HFFc6 (cell line): ENCODE results near the gene OR1J1. TPM values are rescaled to one million over a fixed set of nuclear protein-coding genes. Genes with fewer than 3 reads are reported as not detected.

Source experiments
- DNase-seq: peaks from one replicate; pipeline ENCODE4 v3.0.0-alpha.2; 2018
- H3K27ac Mint-ChIP-seq: 2 replicates; pipeline ENCODE4 v1.8.0; 2020; ENCODE audit warnings: mild to moderate bottlenecking, mixed read lengths
- H3K27me3 Mint-ChIP-seq: 2 replicates; pipeline ENCODE4 v1.8.0; 2021; ENCODE audit warnings: mild to moderate bottlenecking, moderate library complexity, mixed read lengths; ENCODE audit not compliant: insufficient read depth
- H3K36me3 Mint-ChIP-seq: 2 replicates; pipeline ENCODE4 v1.8.0; 2021; ENCODE audit warnings: low read depth, mixed read lengths
- H3K4me1 Mint-ChIP-seq: 2 replicates; pipeline ENCODE4 v1.8.0; 2020; ENCODE audit warnings: low read depth, mixed read lengths
- H3K4me3 Mint-ChIP-seq: 2 replicates; pipeline ENCODE4 v1.8.0; 2020; ENCODE audit warnings: mild to moderate bottlenecking, moderate library complexity, mixed read lengths
- H3K9me3 Mint-ChIP-seq: 2 replicates; pipeline ENCODE4 v1.8.0; 2020; ENCODE audit warnings: mild to moderate bottlenecking, mixed read lengths
- CTCF ChIP-seq: fragments of 200-600 bp; sonication (generic); IDR thresholded peaks from 2 replicates; pipeline ENCODE4 v1.5.0; 2021; ENCODE audit warnings: antibody characterized with exemption, mild to moderate bottlenecking
- long read RNA-seq: library from polyadenylated mRNA; unstranded; transcript quantifications from one replicate; pipeline ENCODE4 v2.0.0, GENCODE V29; 2019
- total RNA-seq, 6 experiments: library from RNA; stranded (reverse); fragmentation: NEBNext Ultra II Directional; extraction: Animal tissue kit (Norgen Biotek cat#: 25700); gene quantifications; 2 replicates in 1 of 6; 3 replicates in 5 of 6; pipeline ENCODE4 v1.2.3, GENCODE V29; 2021

OR1J1 gene
- not detected for total RNA-seq
- long read RNA-seq = 0 reads

GRCh38 chr9:122477826-122478225 lies at the start of gene OR1J1:
OR1J1 (minus strand) TSS chr9:122477926; CDS start chr9:122477926, 0 bp downstream.
- Mint-ChIP-seq H3K4me1 (no peaks in the 10 kb centered on the region), H3K27me3 (peaks cover 13% of the 10 kb centered on the region), H3K36me3 (no peaks in the 10 kb centered on the region), H3K27ac (no peak within 1 kb of the TSS), H3K9me3 (no peaks in the 10 kb centered on the region), H3K4me3 (no peak within 1 kb of the TSS)
- DNase-seq = no peak
- no peak for TF ChIP-seq CTCF

- Mint-ChIP-seq H3K4me3 (no peak within 1 kb of the TSS), H3K36me3 (no peaks in the 10 kb centered on the region), H3K9me3 (no peaks in the 10 kb centered on the region), H3K27me3 (peaks cover 15% of the 10 kb centered on the region), H3K4me1 (no peaks in the 10 kb centered on the region), H3K27ac (no peak within 1 kb of the TSS)
- DNase-seq = no peak
- no peak for TF ChIP-seq CTCF
Measured at GRCh38 chr9:122527193-122527592, 49.5 kb upstream of the OR1J1 start, which contains the start of gene OR1N1. OR1N1 (minus strand) TSS chr9:122527293; CDS start chr9:122527293, 0 bp downstream.

- no peak for TF ChIP-seq CTCF
- Mint-ChIP-seq H3K27ac (no peak overlapping the region), H3K27me3 (peaks cover 15% of the 10 kb centered on the region)
Measured at GRCh38 chr9:122526602-122527001, 48.9 kb upstream of the OR1J1 start.

GRCh38 chr9:122519376-122519775 lies 41.6 kb upstream of the OR1J1 start:
- no peak overlapping the region for H3K27ac Mint-ChIP-seq
- H3K4me1 Mint-ChIP-seq = no peaks in the 10 kb centered on the region
- no peak overlapping the region for H3K4me3 Mint-ChIP-seq
- no peaks in the 10 kb centered on the region for H3K9me3 Mint-ChIP-seq
- DNase-seq = no peak
- H3K27me3 Mint-ChIP-seq = peaks cover 4% of the 10 kb centered on the region; the same call in 1 of the 2 replicates
- no peaks in the 10 kb centered on the region for H3K36me3 Mint-ChIP-seq
- no peak for TF ChIP-seq CTCF

More at GRCh38 chr9:122526602-122527001, 48.9 kb upstream of the OR1J1 start:
- no peak for DNase-seq
- no peaks in the 10 kb centered on the region for H3K4me1 Mint-ChIP-seq
- H3K4me3 Mint-ChIP-seq = no peak overlapping the region
- H3K36me3 Mint-ChIP-seq = no peaks in the 10 kb centered on the region
- no peaks in the 10 kb centered on the region for H3K9me3 Mint-ChIP-seq

- no peak for DNase-seq
- no peak for TF ChIP-seq CTCF
- H3K27me3 Mint-ChIP-seq = peaks cover 4% of the 10 kb centered on the region; the same call in 1 of the 2 replicates
- no peak within 1 kb of the TSS for H3K27ac Mint-ChIP-seq
- no peak within 1 kb of the TSS for H3K4me3 Mint-ChIP-seq
- no peaks in the 10 kb centered on the region for H3K4me1 Mint-ChIP-seq
- no peaks in the 10 kb centered on the region for H3K36me3 Mint-ChIP-seq
- no peaks in the 10 kb centered on the region for H3K9me3 Mint-ChIP-seq
Measured at GRCh38 chr9:122518841-122519240, 41.1 kb upstream of the OR1J1 start, which contains the start of gene OR1J4. OR1J4 (plus strand) TSS chr9:122519141; CDS start chr9:122519141, 0 bp downstream.
